ENCODE measurements around the gene BCKDHA.

BCKDHA gene

DNA sequence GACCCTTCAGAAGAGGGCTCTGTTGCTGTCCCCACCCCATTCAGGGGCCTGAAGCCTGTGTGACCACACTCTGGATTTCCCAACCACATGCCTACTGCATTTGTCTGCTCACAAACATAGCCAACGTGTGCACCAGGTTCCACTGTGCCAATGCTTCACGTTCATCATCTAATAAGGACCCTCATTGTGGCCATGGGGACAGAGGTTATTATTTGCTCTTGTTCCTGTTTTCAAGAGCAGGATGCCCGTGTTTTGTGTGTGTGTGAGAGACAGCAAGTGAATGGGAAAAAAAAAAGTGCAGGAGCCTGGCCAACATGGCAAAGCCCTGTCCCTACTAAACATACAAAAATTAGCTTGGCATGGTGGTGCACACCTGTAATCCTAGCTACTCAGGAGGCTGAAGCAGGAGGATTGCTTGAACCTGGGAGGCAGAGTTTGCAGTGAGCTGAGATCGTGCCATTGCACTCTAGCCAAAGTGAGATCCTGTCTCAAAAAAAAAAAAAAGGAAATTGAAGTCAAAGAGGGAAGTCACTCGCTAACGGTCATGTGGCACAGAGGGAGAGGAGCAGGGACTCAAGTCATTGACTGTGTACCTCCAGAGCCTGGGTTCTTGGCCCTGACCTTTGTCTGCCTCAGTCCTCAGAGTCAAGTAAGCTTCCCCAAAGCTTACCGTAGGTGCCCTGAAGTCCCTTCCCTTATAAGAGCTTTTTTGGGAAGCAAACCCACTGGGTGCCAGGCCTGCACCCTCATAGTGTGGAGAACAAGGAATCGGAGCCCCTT lies 22.7 kb downstream of the BCKDHA start:
- TF ChIP-seq, protein P1, sequence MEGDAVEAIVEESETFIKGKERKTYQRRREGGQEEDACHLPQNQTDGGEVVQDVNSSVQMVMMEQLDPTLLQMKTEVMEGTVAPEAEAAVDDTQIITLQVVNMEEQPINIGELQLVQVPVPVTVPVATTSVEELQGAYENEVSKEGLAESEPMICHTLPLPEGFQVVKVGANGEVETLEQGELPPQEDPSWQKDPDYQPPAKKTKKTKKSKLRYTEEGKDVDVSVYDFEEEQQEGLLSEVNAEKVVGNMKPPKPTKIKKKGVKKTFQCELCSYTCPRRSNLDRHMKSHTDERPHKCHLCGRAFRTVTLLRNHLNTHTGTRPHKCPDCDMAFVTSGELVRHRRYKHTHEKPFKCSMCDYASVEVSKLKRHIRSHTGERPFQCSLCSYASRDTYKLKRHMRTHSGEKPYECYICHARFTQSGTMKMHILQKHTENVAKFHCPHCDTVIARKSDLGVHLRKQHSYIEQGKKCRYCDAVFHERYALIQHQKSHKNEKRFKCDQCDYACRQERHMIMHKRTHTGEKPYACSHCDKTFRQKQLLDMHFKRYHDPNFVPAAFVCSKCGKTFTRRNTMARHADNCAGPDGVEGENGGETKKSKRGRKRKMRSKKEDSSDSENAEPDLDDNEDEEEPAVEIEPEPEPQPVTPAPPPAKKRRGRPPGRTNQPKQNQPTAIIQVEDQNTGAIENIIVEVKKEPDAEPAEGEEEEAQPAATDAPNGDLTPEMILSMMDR (IDR thresholded peaks at IDR 0.05), result no peak

DNA sequence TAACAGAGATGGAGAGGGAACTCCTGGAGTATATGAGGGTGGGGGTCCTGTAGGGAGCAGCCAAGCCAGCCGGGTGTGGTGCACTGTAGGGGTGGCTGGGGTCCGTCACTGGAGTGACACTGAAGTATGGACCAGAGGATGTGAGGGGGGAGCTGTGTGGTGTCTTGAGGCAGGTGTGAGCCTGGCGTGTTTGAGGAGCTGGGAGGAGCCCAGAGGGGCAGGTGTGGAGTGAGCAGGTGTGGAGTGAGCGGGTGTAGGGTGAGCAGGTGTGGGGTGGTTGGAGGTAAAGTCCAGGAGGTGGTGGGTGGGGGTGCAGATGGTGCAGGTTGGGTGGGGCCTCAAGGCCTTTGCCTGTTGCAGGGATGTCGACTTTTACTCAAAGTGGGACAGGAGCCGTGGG lies 23.7 kb downstream of the BCKDHA start:
- TF ChIP-seq, protein P1 (IDR thresholded peaks at IDR 0.05), result no peak

DNA sequence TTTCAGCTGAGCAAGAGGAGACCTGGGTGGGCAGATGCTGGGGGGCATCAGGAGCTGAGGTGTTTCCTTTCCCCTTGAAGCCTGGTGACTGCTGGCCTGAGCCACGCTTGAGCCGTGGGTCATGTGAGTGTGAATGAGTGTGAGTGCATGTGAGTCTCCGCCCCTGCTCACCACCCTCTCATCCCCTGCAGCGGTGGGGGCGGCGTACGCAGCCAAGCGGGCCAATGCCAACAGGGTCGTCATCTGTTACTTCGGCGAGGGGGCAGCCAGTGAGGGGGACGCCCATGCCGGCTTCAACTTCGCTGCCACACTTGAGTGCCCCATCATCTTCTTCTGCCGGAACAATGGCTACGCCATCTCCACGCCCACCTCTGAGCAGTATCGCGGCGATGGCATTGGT lies 24.4 kb downstream of the BCKDHA start:
- TF ChIP-seq, protein P1 (IDR thresholded peaks at IDR 0.05), result no peak

DNA sequence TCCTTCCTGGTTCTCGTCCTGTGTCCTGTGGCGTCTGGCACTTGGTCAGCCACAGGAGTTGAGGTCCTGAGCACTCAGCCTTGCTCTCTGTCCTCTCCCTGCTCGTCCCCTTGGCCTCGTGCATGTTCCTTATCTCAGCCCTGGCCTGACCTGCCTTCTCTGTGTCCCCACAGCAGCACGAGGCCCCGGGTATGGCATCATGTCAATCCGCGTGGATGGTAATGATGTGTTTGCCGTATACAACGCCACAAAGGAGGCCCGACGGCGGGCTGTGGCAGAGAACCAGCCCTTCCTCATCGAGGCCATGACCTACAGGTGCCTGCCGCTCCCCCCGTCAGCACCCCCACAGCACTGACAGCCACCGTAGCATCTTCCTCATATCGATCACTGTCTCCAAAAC lies 24.8 kb downstream of the BCKDHA start:
- TF ChIP-seq, protein P1 (IDR thresholded peaks at IDR 0.05), result no peak

DNA sequence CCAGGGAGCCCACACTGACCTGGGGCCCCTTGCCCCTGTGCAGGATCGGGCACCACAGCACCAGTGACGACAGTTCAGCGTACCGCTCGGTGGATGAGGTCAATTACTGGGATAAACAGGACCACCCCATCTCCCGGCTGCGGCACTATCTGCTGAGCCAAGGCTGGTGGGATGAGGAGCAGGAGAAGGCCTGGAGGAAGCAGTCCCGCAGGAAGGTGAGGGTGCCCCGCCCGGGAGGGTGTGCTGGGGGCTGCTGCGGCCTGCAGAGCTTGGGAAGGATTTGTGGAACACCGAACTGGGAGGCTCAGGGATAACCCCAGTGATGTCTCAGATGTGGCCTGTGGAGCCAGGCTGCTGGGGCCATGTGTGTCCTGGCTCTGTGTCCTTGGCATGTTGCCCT lies 25.3 kb downstream of the BCKDHA start:
- TF ChIP-seq, protein P1 (IDR thresholded peaks at IDR 0.05), result no peak

DNA sequence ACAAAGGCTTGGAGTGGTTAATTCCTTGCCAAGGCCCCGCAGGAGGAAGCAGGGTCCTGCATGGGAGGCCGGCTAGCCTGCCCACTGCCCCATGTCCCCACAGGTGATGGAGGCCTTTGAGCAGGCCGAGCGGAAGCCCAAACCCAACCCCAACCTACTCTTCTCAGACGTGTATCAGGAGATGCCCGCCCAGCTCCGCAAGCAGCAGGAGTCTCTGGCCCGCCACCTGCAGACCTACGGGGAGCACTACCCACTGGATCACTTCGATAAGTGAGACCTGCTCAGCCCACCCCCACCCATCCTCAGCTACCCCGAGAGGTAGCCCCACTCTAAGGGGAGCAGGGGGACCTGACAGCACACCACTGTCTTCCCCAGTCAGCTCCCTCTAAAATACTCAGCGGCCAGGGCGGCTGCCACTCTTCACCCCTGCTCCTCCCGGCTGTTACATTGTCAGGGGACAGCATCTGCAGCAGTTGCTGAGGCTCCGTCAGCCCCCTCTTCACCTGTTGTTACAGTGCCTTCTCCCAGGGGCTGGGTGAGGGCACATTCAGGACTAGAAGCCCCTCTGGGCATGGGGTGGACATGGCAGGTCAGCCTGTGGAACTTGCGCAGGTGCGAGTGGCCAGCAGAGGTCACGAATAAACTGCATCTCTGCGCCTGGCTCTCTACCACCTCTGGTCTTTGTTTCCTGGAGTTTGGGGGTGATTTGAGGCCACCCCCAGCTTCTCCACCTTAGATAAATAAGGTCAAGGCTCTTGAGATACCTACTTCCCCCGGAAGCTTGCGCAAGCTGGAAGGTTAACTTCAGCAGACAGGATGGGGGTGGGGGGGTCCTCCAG lies 26.9 kb downstream of the BCKDHA start:
- TF ChIP-seq, protein P1 (IDR thresholded peaks at IDR 0.05), result no peak

DNA sequence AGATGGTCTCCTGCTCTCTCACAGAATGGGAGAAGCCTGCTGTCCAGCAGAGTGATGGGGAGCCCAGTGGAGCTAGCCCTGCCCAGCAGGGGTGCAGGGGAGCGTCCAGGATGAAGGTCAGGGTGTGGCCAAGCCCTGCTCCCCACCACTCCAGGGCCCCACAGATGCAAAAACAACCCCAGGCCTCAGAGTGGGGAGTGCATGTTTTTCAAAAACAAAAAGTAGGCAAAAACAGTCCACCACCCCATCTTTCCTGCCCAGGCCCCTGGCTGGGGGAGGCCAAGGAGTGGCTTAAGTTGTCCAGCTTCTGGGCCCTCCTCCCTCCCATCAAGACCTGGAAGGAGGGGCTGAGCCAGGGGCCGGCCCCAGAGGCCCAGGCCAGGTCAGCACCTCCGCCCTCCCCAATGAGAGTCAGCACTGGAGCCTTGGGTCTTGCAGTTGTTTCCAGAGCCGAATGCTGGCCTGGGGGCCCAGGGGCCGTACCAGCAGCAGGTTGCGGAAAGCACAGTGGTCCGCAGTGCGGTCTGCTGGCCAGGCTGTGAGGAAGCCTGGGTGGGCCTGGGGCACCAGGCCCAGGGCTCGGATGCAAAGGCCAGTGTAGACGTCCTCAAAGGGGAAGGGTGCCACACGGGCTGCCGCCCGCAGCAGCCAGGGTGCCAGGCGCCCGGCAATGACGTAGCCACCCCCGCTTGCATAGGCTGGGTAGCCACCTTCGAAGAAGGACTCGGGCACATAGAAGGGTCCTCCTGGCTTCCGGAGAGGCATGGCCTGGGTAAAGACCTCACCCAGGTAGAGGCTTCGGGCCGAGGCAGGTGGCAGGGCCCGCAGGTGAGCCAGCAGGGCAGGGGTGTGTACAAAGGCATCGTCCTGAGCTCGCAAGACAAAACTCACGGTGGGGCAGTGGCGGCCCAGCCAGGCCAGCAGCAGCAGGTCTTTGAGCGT lies 27.8 kb downstream of the BCKDHA start:
- TF ChIP-seq, protein P1 (IDR thresholded peaks at IDR 0.05), result no peak
